ENCODE measurements around the gene HEATR9. TPM values are rescaled to one million over a fixed set of nuclear protein-coding genes. Genes with fewer than 3 reads are reported as not detected.

The HEATR9 gene
- total RNA-seq, 4 donors from 2014 or later: 0.15 TPM; not detected in 3

DNA sequence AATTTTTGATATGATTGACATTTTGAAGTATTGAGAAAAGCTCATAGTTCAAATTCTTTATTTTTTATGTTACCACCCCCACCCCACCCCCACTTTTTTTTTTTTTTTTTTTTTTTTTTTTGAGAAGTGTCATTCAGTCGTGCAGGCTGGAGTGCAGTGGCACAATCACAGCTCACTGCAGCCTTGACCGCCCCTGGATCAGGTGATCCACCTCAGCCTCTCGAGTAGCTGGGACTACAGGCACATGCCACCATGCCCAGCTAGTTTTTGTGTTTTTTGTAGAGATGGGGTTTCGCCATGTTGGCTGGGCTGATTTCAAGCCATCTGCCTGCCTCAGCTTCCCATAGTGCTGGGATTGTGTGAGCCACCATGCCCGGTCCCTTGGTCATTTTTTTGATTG lies 52.0 kb downstream of the HEATR9 start:
- intact Hi-C loops (cut with DNase I): no loop called here
- H3K4me1 ChIP-seq: peaks cover 3 to 54% (median 8%) of the 10 kb centered on the region in 3 donors
- no peak overlapping the region for H3K27ac ChIP-seq
- H3K27me3 ChIP-seq: no peaks in the 10 kb centered on the region
- WGBS, 2 donors: 80 to 94% methylated on average over 2 to 4 of the region's 5 CpGs
- TF ChIP-seq POLR2A (IDR thresholded peaks at IDR 0.05): no peak
- TF ChIP-seq, protein P1, sequence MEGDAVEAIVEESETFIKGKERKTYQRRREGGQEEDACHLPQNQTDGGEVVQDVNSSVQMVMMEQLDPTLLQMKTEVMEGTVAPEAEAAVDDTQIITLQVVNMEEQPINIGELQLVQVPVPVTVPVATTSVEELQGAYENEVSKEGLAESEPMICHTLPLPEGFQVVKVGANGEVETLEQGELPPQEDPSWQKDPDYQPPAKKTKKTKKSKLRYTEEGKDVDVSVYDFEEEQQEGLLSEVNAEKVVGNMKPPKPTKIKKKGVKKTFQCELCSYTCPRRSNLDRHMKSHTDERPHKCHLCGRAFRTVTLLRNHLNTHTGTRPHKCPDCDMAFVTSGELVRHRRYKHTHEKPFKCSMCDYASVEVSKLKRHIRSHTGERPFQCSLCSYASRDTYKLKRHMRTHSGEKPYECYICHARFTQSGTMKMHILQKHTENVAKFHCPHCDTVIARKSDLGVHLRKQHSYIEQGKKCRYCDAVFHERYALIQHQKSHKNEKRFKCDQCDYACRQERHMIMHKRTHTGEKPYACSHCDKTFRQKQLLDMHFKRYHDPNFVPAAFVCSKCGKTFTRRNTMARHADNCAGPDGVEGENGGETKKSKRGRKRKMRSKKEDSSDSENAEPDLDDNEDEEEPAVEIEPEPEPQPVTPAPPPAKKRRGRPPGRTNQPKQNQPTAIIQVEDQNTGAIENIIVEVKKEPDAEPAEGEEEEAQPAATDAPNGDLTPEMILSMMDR (IDR thresholded peaks at IDR 0.05): no peak
- H3K4me3 ChIP-seq: no peak overlapping the region
- no peak for DNase-seq
- no peaks in the 10 kb centered on the region for H3K9me3 ChIP-seq
- peaks cover 0 to 60% (median 13%) of the 10 kb centered on the region in 3 donors for H3K36me3 ChIP-seq

DNA sequence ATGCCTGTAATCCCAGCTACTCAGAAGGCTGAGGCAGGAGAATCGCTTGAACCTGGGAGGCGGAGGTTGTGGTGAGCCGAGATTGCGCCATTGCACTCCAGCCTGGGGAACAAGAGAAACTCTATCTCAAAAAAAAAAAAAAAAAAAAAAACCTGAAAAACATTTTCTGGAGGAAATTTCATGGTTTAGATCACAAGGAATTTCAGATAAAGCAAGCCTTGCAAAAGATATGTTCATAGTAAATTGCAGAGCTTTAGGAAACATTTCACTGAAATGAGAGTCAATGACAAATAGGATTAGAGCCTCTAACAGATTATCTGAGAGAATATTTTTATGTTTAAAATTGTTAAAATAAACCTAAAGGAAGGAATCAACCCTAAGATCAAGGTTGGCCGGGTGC lies 56.2 kb downstream of the HEATR9 start:
- peaks cover 18 to 82% (median 20%) of the 10 kb centered on the region in 3 donors for H3K4me1 ChIP-seq

DNA sequence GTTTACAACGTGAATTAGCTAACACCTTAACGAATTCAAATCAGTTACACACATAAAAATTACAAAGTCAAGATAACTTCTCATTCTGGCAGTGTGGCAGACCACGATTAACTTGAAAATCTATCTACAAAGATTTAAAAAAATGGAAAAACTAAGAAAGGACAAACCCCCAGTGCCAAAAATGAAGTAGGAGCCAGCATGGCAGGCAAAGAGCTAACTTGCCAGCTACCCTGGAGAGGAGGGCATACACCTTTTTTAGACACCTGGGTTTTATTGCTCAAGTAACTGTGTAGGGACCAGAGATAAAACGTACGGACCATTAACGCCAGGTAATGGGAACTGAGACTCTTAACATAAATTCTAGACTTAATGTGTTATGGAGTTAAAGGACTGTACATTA lies 56.9 kb downstream of the HEATR9 start:
- 81 to 82% methylated on average over 6 of the region's 6 CpGs for WGBS, 2 donors
- intact Hi-C loops (cut with DNase I): no loop called here
- TF ChIP-seq, protein P1 (IDR thresholded peaks at IDR 0.05): no peak
- TF ChIP-seq POLR2A (IDR thresholded peaks at IDR 0.05): no peak
- Histone ChIP-seq H3K4me3 (peak overlapping the region in 1 of 4 donors; percentile 92), H3K9me3 (no peaks in the 10 kb centered on the region), H3K27ac (no peak overlapping the region), H3K4me1 (peaks cover 18 to 75% (median 20%) of the 10 kb centered on the region in 3 donors), H3K27me3 (no peaks in the 10 kb centered on the region), H3K36me3 (peaks cover 0 to 10% (median 0%) of the 10 kb centered on the region in 3 donors)
- no peak for DNase-seq

More for the DNA sequence above, 56.2 kb downstream of the HEATR9 start:
- DNase-seq: no peak
- WGBS, 2 donors: 86% methylated on average over 5 of the region's 5 CpGs
- intact Hi-C loops (cut with DNase I): no loop called here
- no peaks in the 10 kb centered on the region for H3K9me3 ChIP-seq
- no peaks in the 10 kb centered on the region for H3K27me3 ChIP-seq
- peaks cover 0 to 17% (median 0%) of the 10 kb centered on the region in 3 donors for H3K36me3 ChIP-seq
- H3K4me3 ChIP-seq: no peak overlapping the region
- H3K27ac ChIP-seq: no peak overlapping the region
- no peak for TF ChIP-seq POLR2A (IDR thresholded peaks at IDR 0.05)
- TF ChIP-seq, protein P1 (IDR thresholded peaks at IDR 0.05): no peak

DNA sequence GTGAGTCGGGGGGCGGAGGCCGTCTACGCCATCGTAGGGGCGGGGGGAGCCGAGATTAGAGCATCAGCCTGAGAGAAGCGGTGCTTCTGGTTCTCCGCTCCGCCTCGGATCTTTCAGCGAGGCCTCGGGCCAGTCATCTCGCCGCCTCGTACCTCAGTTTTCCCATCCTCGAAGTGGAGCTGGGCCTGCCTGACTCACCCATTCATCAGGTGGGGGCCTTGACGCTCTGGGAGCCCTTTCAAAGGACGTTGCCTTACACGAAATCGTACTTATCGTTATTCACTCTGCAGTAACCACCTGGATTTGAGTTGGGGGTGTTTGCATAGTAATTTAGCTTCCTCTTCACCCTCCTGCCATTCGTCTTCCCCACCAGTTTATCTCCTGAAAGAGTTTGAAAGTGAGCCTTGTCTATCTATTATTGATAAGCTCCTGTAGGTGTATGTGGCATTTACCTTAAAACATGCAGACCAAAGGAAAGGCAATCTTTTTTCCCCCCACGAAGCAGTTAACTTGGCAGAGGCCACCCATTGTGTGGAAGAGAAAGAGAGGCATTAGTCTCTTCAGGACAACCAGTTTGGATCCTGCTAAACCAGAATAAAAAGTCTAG lies 58.7 kb downstream of the HEATR9 start:
- DNase-seq: no peak
- Histone ChIP-seq H3K27ac (peak overlapping the region; percentile 94 to 99 (median 98)), H3K27me3 (no peaks in the 10 kb centered on the region), H3K4me1 (peaks cover 18 to 58% (median 20%) of the 10 kb centered on the region in 3 donors), H3K36me3 (no peaks in the 10 kb centered on the region), H3K4me3 (peak overlapping the region; percentile 79 to 94 (median 88)), H3K9me3 (no peaks in the 10 kb centered on the region)
- WGBS, 2 donors: 0% methylated on average over 6 to 11 of the region's 24 CpGs
- intact Hi-C loops (cut with DNase I): no loop called here
- TF ChIP-seq POLR2A (IDR thresholded peaks at IDR 0.05): no peak
- TF ChIP-seq, protein P1 (IDR thresholded peaks at IDR 0.05): no peak

DNA sequence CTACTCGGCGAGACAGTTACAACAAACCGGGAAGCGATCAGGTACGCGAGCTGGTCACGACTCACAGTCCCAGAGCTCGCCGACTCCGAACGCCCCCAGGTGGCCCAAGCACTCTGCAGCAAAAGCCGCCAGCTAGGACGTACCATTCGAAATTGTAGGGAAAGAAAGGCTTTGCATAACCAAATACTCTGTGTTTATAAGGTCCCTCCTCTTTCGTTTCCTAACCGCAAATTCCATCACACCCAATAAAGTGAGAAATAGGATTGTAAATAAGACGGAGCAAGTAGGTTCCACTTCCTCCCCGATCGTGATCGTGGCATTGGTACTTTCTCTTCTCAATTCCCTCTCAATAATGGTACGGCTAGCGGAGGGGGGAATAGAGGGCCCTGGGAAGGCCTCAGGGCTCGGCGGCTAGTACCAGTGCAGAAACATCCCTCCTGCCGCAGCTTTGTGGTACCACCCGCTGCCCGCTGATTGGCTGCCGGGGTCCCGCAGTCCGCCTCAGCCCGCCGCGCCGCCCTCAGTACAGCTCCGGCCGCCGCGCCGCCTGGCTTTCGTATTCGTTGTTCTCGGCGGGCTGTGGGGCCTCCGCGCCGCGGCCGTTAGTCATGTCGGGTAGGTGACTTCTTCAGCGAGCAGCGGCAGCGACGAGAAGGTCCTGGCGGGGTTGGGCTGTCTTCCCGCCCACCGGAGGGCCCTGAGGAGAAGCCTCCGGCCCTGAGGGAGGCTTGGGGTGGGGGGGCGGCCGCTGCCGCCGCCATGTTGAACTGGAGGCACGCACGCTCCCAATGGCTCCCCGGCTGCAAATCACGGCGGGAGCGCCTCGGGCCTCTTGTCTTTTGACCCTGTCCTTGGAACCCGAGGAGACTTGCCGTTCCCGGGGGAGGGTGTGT lies 59.5 kb downstream of the HEATR9 start, which contains the start of gene TAF15:
Gene TAF15, plus strand, starts transcription at position 523 of the 893 bp plus-strand sequence. Its CDS starts 86 bp downstream, at position 609.
- WGBS, 2 donors: 0 to 1% methylated on average over 20 to 28 of the region's 71 CpGs
- DNase-seq: peak; percentile 86
- no peaks in the 10 kb centered on the region for H3K9me3 ChIP-seq
- no peaks in the 10 kb centered on the region for H3K27me3 ChIP-seq
- TF ChIP-seq, protein P1 (IDR thresholded peaks at IDR 0.05): peak; percentile 56 to 76 (median 68)
- TF ChIP-seq POLR2A (IDR thresholded peaks at IDR 0.05): peak in 3 of 4 donors; percentile 90 to 100 (median 97)
- intact Hi-C loops (cut with DNase I): no loop called here
- H3K27ac ChIP-seq: peak within 1 kb of the TSS; percentile 94 to 99 (median 98)
- no peaks in the 10 kb centered on the region for H3K36me3 ChIP-seq
- H3K4me3 ChIP-seq: peak within 1 kb of the TSS; percentile 79 to 94 (median 88)
- peaks cover 19 to 56% (median 20%) of the 10 kb centered on the region in 3 donors for H3K4me1 ChIP-seq

Data from esophagus squamous epithelium (tissue), 5 donors.